ENCODE measurements around the gene RAPGEF4.

The RAPGEF4 gene

DNA sequence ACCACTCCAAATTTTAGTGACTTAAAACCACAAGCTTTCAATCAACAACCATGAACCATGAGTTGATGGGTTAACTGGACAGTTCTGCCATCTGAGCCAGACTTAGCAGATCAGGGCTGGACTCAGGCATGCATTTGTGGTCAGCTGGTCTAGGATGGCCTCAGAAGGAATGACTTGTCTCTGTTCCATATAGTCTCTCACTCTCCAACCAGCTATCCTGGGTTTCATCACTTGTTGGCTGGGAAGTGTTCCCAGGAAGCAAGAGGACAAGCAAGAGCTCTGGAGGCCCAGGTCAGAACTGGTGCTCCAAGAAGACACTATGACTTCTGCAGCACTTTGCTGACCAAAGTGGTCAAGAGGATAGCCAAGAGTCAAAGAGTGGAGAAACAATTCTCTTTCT lies 322.5 kb downstream of the RAPGEF4 start:
- Histone ChIP-seq H4K20me1 (no peaks in the 10 kb centered on the region), H3K27ac (peak overlapping the region in 3 of 11 experiments; percentile 4 to 89 (median 78); a peak in 4 of 22 replicates), H3K36me3 (no peaks in the 10 kb centered on the region), H3K4me3 (no peak overlapping the region), H3K9me3 (replicated peaks in 1 of 11) (peaks cover 0 to 10% (median 0%) of the 10 kb centered on the region in 11 experiments; a peak in 3 of 22 replicates), H3K4me2 (peak overlapping the region in 3 of 11 experiments; percentile 63 to 82 (median 67); a peak in 6 of 22 replicates), H3K27me3 (no peaks in the 10 kb centered on the region), H3K9ac (no peak overlapping the region), H3K4me1 (peaks cover 0 to 50% (median 23%) of the 10 kb centered on the region in 10 experiments; a peak in 15 of 20 replicates)
- TF ChIP-seq Cebpa-rat (IDR thresholded peaks at IDR 0.05) = no peak

DNA sequence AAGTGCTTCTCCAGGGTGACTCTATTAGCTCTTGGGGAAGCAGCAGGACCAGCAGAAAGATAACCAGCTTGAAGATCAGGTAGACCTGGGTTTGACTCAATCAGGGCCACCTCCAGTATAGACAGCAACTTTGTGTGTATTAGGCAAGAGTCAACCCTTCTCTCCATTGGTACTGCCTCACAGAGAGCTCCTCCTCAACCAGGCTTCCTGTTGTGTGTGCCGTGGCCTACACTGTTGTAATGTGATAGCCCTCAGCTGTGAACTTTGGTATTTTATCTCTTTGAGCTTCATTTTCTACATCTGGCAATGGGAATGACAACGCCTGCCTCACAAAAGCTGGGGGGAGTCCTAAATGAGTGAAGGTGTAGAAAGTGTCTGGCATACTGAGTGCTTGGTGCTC lies 323.0 kb downstream of the RAPGEF4 start:
- peak overlapping the region in 6 of 11 experiments; percentile 40 to 82 (median 65); a peak in 15 of 22 replicates for H3K4me2 ChIP-seq
- H3K4me3 ChIP-seq = no peak overlapping the region
- TF ChIP-seq Cebpa-rat (IDR thresholded peaks at IDR 0.05) = no peak
- peak overlapping the region in 4 of 11 experiments; percentile 39 to 89 (median 74); a peak in 9 of 22 replicates for H3K27ac ChIP-seq
- H3K4me1 ChIP-seq = peaks cover 0 to 50% (median 23%) of the 10 kb centered on the region in 10 experiments; a peak in 15 of 20 replicates
- no peaks in the 10 kb centered on the region for H4K20me1 ChIP-seq
- peak overlapping the region in 2 of 11 experiments; percentile 6 to 76; a peak in 2 of 22 replicates for H3K9ac ChIP-seq
- no peaks in the 10 kb centered on the region for H3K27me3 ChIP-seq
- peaks cover 0 to 10% (median 0%) of the 10 kb centered on the region in 11 experiments; a peak in 3 of 22 replicates for H3K9me3 ChIP-seq (replicated peaks in 1 of 11)
- no peaks in the 10 kb centered on the region for H3K36me3 ChIP-seq

DNA sequence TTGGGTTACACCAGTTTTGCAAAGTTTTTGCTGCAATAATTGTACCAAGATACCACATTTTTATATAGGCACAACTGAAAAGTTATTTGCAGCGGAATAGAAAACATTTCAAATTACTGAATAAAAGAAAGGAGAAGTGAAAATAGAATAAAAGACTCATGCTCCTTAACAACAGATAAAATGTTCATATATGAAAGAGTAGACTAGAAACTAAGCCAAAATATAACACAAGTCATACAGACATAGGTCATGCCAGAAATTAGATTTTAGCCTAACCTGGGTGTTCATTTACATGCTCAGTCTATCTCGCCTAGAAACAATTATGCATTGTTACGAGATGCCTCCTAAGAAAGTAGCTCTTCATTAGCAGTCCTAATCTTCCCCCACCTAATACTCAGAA lies 323.6 kb downstream of the RAPGEF4 start:
- Histone ChIP-seq H3K9ac (peak overlapping the region in 2 of 11 experiments; percentile 37 to 76; a peak in 2 of 22 replicates), H3K9me3 (replicated peaks in 1 of 11) (peaks cover 0 to 10% (median 0%) of the 10 kb centered on the region in 11 experiments; a peak in 3 of 22 replicates), H3K4me3 (no peak overlapping the region), H3K27me3 (no peaks in the 10 kb centered on the region), H4K20me1 (no peaks in the 10 kb centered on the region), H3K36me3 (no peaks in the 10 kb centered on the region), H3K27ac (peak overlapping the region in 6 of 11 experiments; percentile 33 to 89 (median 66); a peak in 11 of 22 replicates), H3K4me1 (peaks cover 0 to 50% (median 23%) of the 10 kb centered on the region in 10 experiments; a peak in 15 of 20 replicates), H3K4me2 (peak overlapping the region in 7 of 11 experiments; percentile 4 to 82 (median 63); a peak in 17 of 22 replicates)
- TF ChIP-seq Cebpa-rat (IDR thresholded peaks at IDR 0.05) = no peak

DNA sequence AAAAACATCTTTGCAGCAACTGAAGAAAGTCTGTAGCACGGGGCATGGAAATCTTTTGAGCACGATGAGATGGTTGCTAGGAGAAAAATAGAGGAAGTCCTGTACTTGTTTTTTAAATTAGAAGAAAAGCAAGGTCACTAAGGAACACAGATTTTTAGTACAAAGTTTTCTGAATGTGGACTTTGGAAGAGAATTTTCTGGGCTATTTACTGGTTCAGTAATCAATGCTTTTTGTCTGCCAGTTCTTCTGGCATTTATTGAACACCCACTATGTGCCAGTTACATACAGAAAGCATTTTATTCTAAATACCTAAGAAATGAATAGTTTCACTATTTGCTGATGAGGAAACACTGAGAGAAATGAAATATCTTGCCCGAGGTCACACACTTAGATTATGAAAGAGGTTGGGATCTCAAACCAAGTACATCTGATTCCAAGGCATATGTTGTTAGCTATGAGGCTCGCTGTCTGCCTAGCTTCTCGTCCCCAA lies 324.4 kb downstream of the RAPGEF4 start:
- peaks cover 0 to 10% (median 0%) of the 10 kb centered on the region in 11 experiments; a peak in 3 of 22 replicates for H3K9me3 ChIP-seq (replicated peaks in 1 of 11)
- H3K4me3 ChIP-seq = no peak overlapping the region
- no peaks in the 10 kb centered on the region for H3K36me3 ChIP-seq
- peak overlapping the region in 4 of 11 experiments; percentile 1 to 76 (median 54); a peak in 6 of 22 replicates for H3K9ac ChIP-seq
- no peaks in the 10 kb centered on the region for H4K20me1 ChIP-seq
- TF ChIP-seq Cebpa-rat (IDR thresholded peaks at IDR 0.05) = no peak
- H3K4me1 ChIP-seq = peaks cover 0 to 50% (median 23%) of the 10 kb centered on the region in 10 experiments; a peak in 15 of 20 replicates
- peak overlapping the region in 7 of 11 experiments; percentile 33 to 89 (median 62); a peak in 12 of 22 replicates for H3K27ac ChIP-seq
- H3K4me2 ChIP-seq = peak overlapping the region in 7 of 11 experiments; percentile 4 to 82 (median 63); a peak in 15 of 22 replicates
- H3K27me3 ChIP-seq = no peaks in the 10 kb centered on the region

DNA sequence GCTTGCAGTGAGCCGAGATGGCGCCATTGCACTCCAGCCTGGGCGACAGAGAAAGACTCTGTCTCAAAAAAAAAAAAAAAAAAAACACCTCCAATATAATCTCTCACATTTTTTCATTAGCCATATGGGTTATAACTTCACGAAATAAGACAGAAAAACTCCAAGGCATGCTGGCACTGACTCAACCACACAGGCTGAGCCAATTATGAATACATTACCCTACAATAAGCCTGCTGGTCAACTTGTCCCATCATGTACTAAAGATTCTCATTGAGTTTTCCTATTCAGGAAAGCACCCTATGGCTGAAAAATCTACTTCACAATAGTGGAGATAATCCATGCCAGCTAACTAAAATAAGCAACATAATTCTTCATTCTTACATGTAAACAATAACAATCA lies 327.2 kb downstream of the RAPGEF4 start:
- no peak overlapping the region for H3K27ac ChIP-seq
- no peak for TF ChIP-seq Cebpa-rat (IDR thresholded peaks at IDR 0.05)
- H3K4me1 ChIP-seq = peaks cover 0 to 38% (median 21%) of the 10 kb centered on the region in 10 experiments; a peak in 15 of 20 replicates

DNA sequence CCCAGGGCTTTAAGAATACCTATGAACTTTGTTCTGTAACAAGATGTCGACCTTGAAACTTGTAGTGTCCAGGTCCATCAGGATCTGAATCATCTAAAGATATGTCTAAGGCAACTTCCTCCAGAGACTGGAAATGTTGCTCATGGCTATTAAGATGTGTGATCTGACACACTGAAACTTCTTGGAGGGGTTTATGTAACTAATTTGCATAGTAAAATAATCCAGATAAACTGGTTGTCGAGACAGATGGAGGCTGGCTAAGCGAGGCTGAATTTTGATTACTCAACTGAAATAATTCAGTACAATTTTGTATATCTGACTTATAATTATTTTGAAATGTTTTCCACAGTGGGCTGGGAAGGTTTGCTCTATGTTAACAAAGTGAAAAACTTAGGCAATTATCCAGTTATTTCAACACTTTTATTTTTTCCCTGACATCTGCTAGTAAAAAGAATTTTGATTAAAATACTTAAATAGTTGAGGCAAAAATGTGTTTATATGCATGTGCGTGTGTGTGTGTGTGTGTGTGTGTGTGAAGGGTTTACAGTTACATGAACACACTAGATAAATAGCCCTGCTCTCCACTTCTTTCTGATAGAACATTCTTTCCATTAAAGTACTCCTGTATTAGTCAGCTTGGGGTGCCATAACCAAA lies 328.6 kb downstream of the RAPGEF4 start:
- H3K9ac ChIP-seq = no peak overlapping the region
- H3K4me3 ChIP-seq = no peak overlapping the region
- no peaks in the 10 kb centered on the region for H3K27me3 ChIP-seq
- no peak overlapping the region for H3K27ac ChIP-seq
- TF ChIP-seq Cebpa-rat (IDR thresholded peaks at IDR 0.05) = no peak
- H3K4me1 ChIP-seq = peaks cover 0 to 25% (median 11%) of the 10 kb centered on the region in 10 experiments; a peak in 15 of 20 replicates
- H3K9me3 ChIP-seq (replicated peaks in 1 of 11) = no peaks in the 10 kb centered on the region
- H3K36me3 ChIP-seq = no peaks in the 10 kb centered on the region
- H3K4me2 ChIP-seq = no peak overlapping the region
- H4K20me1 ChIP-seq = no peaks in the 10 kb centered on the region

More for the DNA sequence above, 327.2 kb downstream of the RAPGEF4 start:
- Histone ChIP-seq H3K4me3 (no peak overlapping the region), H4K20me1 (no peaks in the 10 kb centered on the region), H3K27me3 (no peaks in the 10 kb centered on the region), H3K9me3 (replicated peaks in 1 of 11) (peaks cover 0 to 10% (median 0%) of the 10 kb centered on the region in 11 experiments; a peak in 3 of 22 replicates), H3K36me3 (no peaks in the 10 kb centered on the region), H3K9ac (no peak overlapping the region), H3K4me2 (no peak overlapping the region)

DNA sequence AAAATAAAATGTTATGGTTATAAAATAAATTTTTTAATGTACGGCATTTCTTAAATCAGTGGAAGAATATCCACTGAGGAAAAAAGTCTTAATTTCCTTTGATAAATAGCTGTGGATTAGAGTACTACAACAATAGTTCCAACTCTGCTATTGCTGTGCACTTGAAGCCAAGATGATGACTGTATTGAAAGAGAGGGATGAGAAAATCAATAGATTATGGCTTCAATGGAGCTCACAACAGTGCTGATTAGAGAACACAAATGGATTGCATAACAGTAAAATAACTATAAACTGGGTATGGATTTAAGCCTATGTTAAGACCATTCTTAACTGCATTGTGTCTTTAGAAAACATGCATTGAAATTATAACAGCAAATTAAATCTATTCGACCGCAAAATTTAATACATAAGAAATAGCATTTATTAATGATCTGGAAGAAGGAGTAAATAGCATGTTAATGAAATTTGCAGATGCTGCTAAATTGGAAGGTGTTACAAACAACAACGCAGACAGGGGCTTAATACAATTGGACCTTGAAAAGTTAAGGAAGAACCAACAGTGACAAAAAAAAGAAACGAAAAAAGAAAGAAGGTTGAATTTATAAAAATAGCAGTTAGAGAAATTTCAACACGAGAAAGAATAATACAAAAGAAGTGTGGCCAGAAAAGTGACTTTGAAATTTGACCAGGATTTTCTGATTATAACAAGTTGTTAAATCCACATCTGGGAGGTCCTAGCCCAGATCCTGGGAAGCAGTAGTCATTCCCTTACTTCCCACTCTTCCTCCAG lies 331.4 kb downstream of the RAPGEF4 start:
- no peak for TF ChIP-seq Cebpa-rat (IDR thresholded peaks at IDR 0.05)
- Histone ChIP-seq H3K36me3 (no peaks in the 10 kb centered on the region), H3K4me2 (no peak overlapping the region), H3K4me3 (no peak overlapping the region), H3K9ac (no peak overlapping the region), H3K4me1 (no peaks in the 10 kb centered on the region), H3K27me3 (no peaks in the 10 kb centered on the region), H3K27ac (no peak overlapping the region), H4K20me1 (no peaks in the 10 kb centered on the region), H3K9me3 (replicated peaks in 1 of 11) (no peaks in the 10 kb centered on the region)

DNA sequence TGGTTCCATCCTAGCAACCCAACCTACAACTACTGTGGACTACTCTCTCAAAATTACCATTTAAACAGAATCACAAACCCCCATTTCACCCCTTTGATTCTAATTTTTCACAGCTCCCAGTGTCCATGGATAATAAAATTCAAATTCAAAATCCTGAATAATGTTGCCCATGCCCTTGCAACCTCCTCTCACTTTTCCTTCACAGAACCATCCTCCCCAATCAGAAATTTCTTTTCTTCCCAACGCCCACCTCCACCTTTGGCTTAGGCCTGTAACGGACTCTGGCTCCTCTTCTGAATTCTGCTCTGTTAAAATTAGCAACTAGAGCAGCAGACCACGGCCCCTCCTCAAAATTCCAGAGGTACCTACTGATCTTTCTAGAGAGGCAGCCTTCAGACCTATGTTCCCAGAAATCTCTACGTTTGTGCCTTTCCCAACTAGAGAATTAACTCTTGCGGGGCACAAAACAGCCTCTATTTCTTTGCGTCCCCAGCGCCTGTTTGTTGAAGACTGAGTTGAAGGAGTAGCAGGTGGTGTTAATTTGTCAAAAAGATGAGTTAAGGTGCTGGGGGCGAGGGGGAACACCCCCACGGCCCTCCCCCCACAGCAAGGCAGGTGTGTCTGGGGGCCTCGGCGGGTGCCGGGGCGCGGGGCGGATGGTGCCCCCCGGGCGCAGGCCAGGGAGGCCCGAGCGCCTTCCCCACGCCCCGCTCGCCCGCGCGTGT lies 339.6 kb downstream of the RAPGEF4 start:
- H3K27me3 ChIP-seq = no peaks in the 10 kb centered on the region
- H4K20me1 ChIP-seq = peaks cover 0 to 34% (median 24%) of the 10 kb centered on the region in 11 experiments; a peak in 12 of 22 replicates
- H3K9me3 ChIP-seq (replicated peaks in 1 of 11) = no peaks in the 10 kb centered on the region
- H3K4me1 ChIP-seq = peaks cover 16 to 34% (median 26%) of the 10 kb centered on the region in 10 experiments
- TF ChIP-seq Cebpa-rat (IDR thresholded peaks at IDR 0.05) = no peak
- H3K36me3 ChIP-seq = peaks cover 0 to 13% (median 7%) of the 10 kb centered on the region in 11 experiments; a peak in 10 of 22 replicates
- H3K4me2 ChIP-seq = peak overlapping the region; percentile 87 to 98 (median 91)
- H3K27ac ChIP-seq = peak overlapping the region; percentile 91 to 99 (median 96)
- H3K9ac ChIP-seq = peak overlapping the region; percentile 93 to 99 (median 97)
- peak overlapping the region; percentile 77 to 93 (median 85) for H3K4me3 ChIP-seq

Data from BLaER1 treated with 17β-estradiol and CSF1 and Interleukin-3, amounts not matched to agents 10 nM and 100 nM (cell line).